Loucy (cell line): ENCODE data around the gene TBC1D2B.
"Not testable (repeated sequence)": the region's sequence is repeated elsewhere in the genome, so short reads cannot be mapped to it uniquely, and the experiment has no call there.

Experiments used
- H2AFZ ChIP-seq: fragments of 200-600 bp; sonication (generic); 2 replicates; pipeline ENCODE4 v1.6.0; 2016; ENCODE audit warnings: antibody characterized with exemption, mild to moderate bottlenecking, low read length, moderate library complexity
- H3F3A ChIP-seq: fragments of 200-600 bp; 2 replicates; pipeline ENCODE4 v1.6.0; 2016; ENCODE audit warnings: antibody characterized with exemption, low read depth, mild to moderate bottlenecking
- H3K27me3 ChIP-seq: fragments of 200-600 bp; sonication (generic); 2 replicates; pipeline ENCODE4 v1.6.1; 2014; ENCODE audit warnings: low read length, mild to moderate bottlenecking; ENCODE audit not compliant: insufficient read depth, poor library complexity, severe bottlenecking
- H3K36me3 ChIP-seq: fragments of 200-600 bp; sonication (generic); 2 replicates; pipeline ENCODE4 v1.6.1; 2016; ENCODE audit warnings: low read length; ENCODE audit not compliant: insufficient read depth
- H3K4me1 ChIP-seq: fragments of 200-600 bp; sonication (generic); 2 replicates; pipeline ENCODE4 v1.5.1; 2014; ENCODE audit warnings: low read length, mild to moderate bottlenecking; ENCODE audit not compliant: insufficient read depth, poor library complexity, severe bottlenecking
- H3K4me2 ChIP-seq: fragments of 200-600 bp; sonication (generic); 2 replicates; pipeline ENCODE4 v1.6.0; 2014; ENCODE audit warnings: antibody characterized with exemption, low read length, low read depth, mild to moderate bottlenecking; ENCODE audit not compliant: poor library complexity, severe bottlenecking
- H3K4me3 ChIP-seq: fragments of 200-600 bp; sonication (generic); 2 replicates; pipeline ENCODE4 v1.5.1; 2014; ENCODE audit warnings: low read length, mild to moderate bottlenecking, mixed read lengths; ENCODE audit not compliant: poor library complexity, severe bottlenecking
- H3K79me2 ChIP-seq: fragments of 200-600 bp; sonication (generic); 2 replicates; pipeline ENCODE4 v1.6.1; 2014; ENCODE audit warnings: low read length; ENCODE audit not compliant: insufficient read depth
- H3K9ac ChIP-seq: fragments of 200-600 bp; sonication (generic); 2 replicates; pipeline ENCODE4 v1.6.0; 2014; ENCODE audit warnings: mild to moderate bottlenecking, low read depth, low read length, moderate library complexity; ENCODE audit not compliant: poor library complexity, severe bottlenecking
- H3K9me2 ChIP-seq: fragments of 200-600 bp; sonication (generic); replicated peaks from 2 replicates; pipeline ENCODE4 v1.6.1; 2016; ENCODE audit warnings: low read depth, low read length, mixed read lengths
- H3K9me3 ChIP-seq: fragments of 200-600 bp; sonication (generic); 2 replicates; pipeline ENCODE4 v1.6.1; 2014; ENCODE audit warnings: mild to moderate bottlenecking, antibody characterized with exemption, low read length, low read depth; ENCODE audit not compliant: insufficient read depth
- H4K20me1 ChIP-seq: fragments of 200-600 bp; sonication (generic); 2 replicates; pipeline ENCODE4 v1.6.0; 2014; ENCODE audit warnings: antibody characterized with exemption, low read length, mild to moderate bottlenecking; ENCODE audit not compliant: insufficient read depth, poor library complexity, severe bottlenecking
- EZH2phosphoT487 ChIP-seq: fragments of 200-600 bp; IDR thresholded peaks from 2 replicates; pipeline ENCODE4 v1.6.1; 2018; ENCODE audit warnings: antibody characterized with exemption, mild to moderate bottlenecking, moderate library complexity, borderline replicate concordance
- TF ChIP-seq, protein P1 (sequence below): fragments of 200-600 bp; sonication (generic); conservative IDR thresholded peaks from 2 replicates; pipeline ENCODE4 v1.5.1; 2014; ENCODE audit warnings: mild to moderate bottlenecking, antibody characterized with exemption, low read length

The TBC1D2B gene

DNA sequence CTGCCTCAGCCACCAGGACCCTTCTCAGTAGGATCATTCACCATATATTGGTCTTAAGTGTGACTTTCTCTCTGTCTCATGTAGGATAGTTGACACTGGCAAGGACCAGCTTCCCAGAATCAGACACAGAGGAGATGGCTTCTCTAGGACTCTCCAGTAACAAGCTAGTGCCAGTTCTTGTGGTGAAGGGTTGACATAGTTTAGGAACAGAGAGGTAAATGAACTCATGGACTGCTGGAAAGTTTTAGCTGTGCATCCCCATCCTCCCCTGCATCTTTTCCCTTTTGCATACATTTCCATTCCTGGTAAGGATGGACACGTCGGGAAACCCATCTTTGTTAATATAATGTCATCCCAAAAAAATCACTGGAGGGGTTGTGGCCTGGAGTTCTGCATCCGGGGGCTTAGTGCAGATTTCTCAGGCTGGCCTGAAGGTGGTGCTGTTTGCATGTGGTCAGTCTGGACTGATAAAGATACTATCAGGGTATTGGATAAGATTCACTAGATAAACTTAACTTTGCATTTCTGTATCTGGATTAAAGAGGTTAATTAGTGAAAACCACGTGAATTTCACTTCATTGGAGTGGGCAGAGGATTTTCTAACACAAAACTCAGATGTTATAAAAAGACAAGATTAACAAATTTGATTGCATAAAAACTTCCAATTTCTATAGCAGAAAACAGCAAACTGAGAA, 110.8 kb downstream of the TBC1D2B start:
- Histone ChIP-seq H4K20me1 (no peaks in the 10 kb centered on the region), H3K27me3 (no peaks in the 10 kb centered on the region), H2AFZ (no peak overlapping the region), H3K4me1 (peaks cover 3% of the 10 kb centered on the region), H3K9me2 (no peaks in the 10 kb centered on the region), H3F3A (no peaks in the 10 kb centered on the region), H3K9me3 (peaks cover 3% of the 10 kb centered on the region; the same call in 1 of the 2 replicates), H3K4me3 (no peak overlapping the region), H3K9ac (no peak overlapping the region), H3K36me3 (no peaks in the 10 kb centered on the region), H3K79me2 (no peaks in the 10 kb centered on the region), H3K4me2 (no peak overlapping the region)
- TF ChIP-seq, protein P1, sequence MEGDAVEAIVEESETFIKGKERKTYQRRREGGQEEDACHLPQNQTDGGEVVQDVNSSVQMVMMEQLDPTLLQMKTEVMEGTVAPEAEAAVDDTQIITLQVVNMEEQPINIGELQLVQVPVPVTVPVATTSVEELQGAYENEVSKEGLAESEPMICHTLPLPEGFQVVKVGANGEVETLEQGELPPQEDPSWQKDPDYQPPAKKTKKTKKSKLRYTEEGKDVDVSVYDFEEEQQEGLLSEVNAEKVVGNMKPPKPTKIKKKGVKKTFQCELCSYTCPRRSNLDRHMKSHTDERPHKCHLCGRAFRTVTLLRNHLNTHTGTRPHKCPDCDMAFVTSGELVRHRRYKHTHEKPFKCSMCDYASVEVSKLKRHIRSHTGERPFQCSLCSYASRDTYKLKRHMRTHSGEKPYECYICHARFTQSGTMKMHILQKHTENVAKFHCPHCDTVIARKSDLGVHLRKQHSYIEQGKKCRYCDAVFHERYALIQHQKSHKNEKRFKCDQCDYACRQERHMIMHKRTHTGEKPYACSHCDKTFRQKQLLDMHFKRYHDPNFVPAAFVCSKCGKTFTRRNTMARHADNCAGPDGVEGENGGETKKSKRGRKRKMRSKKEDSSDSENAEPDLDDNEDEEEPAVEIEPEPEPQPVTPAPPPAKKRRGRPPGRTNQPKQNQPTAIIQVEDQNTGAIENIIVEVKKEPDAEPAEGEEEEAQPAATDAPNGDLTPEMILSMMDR, result peak; percentile 98
- TF ChIP-seq EZH2phosphoT487, result no peak

DNA sequence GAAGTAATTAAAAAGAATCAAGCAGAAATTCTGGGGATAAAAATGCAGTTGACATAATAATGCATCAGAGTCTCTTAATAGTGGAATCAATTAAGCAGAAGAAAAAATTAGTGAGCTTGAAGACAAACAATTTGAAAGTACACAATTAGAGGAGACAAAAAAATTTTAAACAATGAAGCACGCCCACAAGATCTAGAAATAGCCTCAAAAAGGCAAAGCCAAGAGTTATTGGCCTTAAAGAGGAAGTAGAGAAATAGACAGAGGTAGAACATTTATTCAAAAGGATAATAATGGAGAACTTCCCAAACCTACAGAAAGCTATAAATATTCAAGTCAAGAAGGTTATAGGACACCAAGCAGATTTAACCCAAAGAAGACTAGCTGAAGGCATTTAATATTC, 113.3 kb downstream of the TBC1D2B start:
- H2AFZ ChIP-seq, result no peak overlapping the region
- H3K4me1 ChIP-seq, result peaks cover 3% of the 10 kb centered on the region
- H3K27me3 ChIP-seq, result no peaks in the 10 kb centered on the region
- H3K9me2 ChIP-seq, result no peaks in the 10 kb centered on the region
- peaks cover 3% of the 10 kb centered on the region; the same call in 1 of the 2 replicates for H3K9me3 ChIP-seq
- no peak overlapping the region for H3K9ac ChIP-seq
- TF ChIP-seq, protein P1, result no peak
- no peak for TF ChIP-seq EZH2phosphoT487
- H3K4me2 ChIP-seq, result no peak overlapping the region
- no peaks in the 10 kb centered on the region for H3K79me2 ChIP-seq
- no peaks in the 10 kb centered on the region for H3K36me3 ChIP-seq
- no peaks in the 10 kb centered on the region for H4K20me1 ChIP-seq
- no peak overlapping the region for H3K4me3 ChIP-seq
- no peaks in the 10 kb centered on the region for H3F3A ChIP-seq

DNA sequence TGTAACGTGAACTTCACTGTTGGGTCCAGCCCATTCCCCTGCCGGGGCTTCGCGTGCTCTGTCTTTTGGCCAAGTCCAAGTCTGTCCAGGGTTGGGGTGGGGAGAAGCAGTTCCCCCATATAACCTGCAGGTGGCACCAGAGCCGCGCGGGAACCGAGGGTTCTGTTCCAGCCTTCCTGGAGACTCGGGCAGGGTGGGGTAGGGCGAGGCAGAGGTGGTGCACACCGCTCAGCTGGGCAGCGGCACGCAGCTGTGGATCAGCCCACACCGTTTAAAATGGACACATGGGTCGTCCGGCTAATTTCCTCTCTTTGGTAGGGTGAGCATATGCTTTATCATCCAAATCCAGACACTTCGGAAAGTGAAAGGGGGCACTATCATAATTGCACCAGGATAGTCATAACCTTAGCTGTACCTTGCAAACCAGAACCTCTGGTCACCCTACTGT, 118.1 kb downstream of the TBC1D2B start:
- Histone ChIP-seq H4K20me1 (no peaks in the 10 kb centered on the region), H3K27me3 (no peaks in the 10 kb centered on the region), H3K4me2 (peak overlapping the region; percentile 68), H3K9me2 (no peaks in the 10 kb centered on the region), H3K9me3 (no peaks in the 10 kb centered on the region), H2AFZ (no peak overlapping the region; the same call in 1 of the 2 replicates), H3F3A (no peaks in the 10 kb centered on the region), H3K9ac (no peak overlapping the region), H3K4me1 (no peaks in the 10 kb centered on the region), H3K4me3 (peak overlapping the region; percentile 61), H3K79me2 (no peaks in the 10 kb centered on the region), H3K36me3 (no peaks in the 10 kb centered on the region)
- TF ChIP-seq, protein P1, result peak; percentile 96
- no peak for TF ChIP-seq EZH2phosphoT487

DNA sequence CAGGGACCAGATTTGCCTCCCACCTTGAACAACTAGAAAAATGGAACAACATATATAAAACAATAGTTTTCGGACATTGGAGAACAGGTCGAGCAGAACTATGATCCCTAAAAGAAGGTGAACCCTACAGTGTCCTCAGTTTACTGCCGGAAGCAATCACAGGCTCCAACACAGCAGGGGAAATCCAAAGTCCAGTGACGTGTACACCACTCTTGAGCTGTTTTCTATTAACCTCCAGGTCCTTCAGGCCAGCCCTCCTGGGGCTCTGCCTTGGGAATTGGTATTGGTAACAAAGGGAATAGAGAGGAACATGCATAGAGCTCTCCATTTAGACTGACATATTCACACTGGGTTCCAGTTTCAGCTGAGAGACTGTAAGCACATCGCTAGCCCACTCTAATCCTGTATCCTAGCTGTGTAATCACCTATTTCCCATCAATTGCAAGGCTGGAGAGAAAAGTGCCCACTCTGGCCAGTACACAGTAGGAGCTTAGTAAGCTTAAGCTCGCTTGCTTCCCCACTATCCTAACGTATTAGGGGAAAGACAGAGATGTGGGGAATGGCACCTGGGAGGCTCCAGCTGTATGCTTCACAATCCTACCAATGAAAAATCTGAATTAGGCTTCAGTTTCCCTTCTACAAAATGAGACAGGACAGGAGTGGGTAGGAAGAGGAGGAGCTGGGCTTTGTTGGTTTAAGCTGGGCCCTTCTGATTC, 118.6 kb downstream of the TBC1D2B start:
- not testable (repeated sequence) for H3K79me2 ChIP-seq, H3F3A ChIP-seq, H3K36me3 ChIP-seq, H2AFZ ChIP-seq, H3K4me1 ChIP-seq, H4K20me1 ChIP-seq, H3K4me3 ChIP-seq, H3K4me2 ChIP-seq, H3K9me2 ChIP-seq, H3K9ac ChIP-seq, H3K27me3 ChIP-seq, H3K9me3 ChIP-seq

DNA sequence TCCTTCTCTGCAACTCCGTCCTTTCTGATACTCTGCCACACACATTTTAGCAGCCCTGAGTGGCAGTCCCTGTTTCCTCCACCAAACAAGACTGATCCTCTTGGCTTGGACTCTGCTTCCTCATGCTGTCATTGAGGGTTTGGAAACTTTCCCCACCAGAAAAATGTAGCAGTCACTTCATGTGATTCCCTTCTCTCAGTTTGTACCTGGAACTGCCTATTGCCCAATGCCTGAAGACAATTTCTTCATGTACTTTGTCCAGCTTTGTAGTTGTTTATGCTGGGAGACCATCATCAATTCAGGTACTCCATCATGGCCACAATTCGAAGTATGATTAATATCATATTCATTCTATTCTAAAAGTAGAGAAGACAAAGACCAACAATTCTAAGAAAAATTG, 119.5 kb downstream of the TBC1D2B start:
- H3K27me3 ChIP-seq, H3K4me3 ChIP-seq, H3K4me1 ChIP-seq, H3K4me2 ChIP-seq, H3F3A ChIP-seq, H3K9ac ChIP-seq, H3K79me2 ChIP-seq, H2AFZ ChIP-seq, H3K9me2 ChIP-seq, H4K20me1 ChIP-seq, H3K9me3 ChIP-seq, H3K36me3 ChIP-seq: not testable (repeated sequence)
